Activated gamma-delta T cell (primary cell): ENCODE measurements around the gene PPP2R2C.

Experiments used
- DNase-seq: peaks from one replicate; lab custom pipeline; 2025; lab: John Stamatoyannopoulos, UW

Gene PPP2R2C

GRCh38 chr4:6469144-6469543 is 3.3 kb downstream of the PPP2R2C start:
- no peak for DNase-seq

- no peak for DNase-seq
Observed at GRCh38 chr4:6468376-6468775, 4.0 kb downstream of the PPP2R2C start.

- DNase-seq: no peak
Observed at GRCh38 chr4:6467600-6467999, 4.8 kb downstream of the PPP2R2C start.

GRCh38 chr4:6466756-6467381 is 5.5 kb downstream of the PPP2R2C start:
- no peak for DNase-seq

GRCh38 chr4:6465955-6466354 is 6.5 kb downstream of the PPP2R2C start:
- DNase-seq: no peak

- no peak for DNase-seq
Observed at GRCh38 chr4:6464842-6465588, 7.4 kb downstream of the PPP2R2C start.

- no peak for DNase-seq
Observed at GRCh38 chr4:6463311-6464289, 8.8 kb downstream of the PPP2R2C start.

- DNase-seq: no peak
Observed at GRCh38 chr4:6461301-6462165, 10.9 kb downstream of the PPP2R2C start.

- no peak for DNase-seq
Observed at GRCh38 chr4:6460876-6461275, 11.5 kb downstream of the PPP2R2C start.

GRCh38 chr4:6458528-6458927 is 13.9 kb downstream of the PPP2R2C start:
- no peak for DNase-seq

- DNase-seq: no peak
Observed at GRCh38 chr4:6456450-6456849, 16.0 kb downstream of the PPP2R2C start.

GRCh38 chr4:6454112-6454910 is 18.1 kb downstream of the PPP2R2C start:
- no peak for DNase-seq

GRCh38 chr4:6453688-6453990 is 18.8 kb downstream of the PPP2R2C start:
- DNase-seq: no peak

- DNase-seq: no peak
Observed at GRCh38 chr4:6452897-6453687, 19.3 kb downstream of the PPP2R2C start.

GRCh38 chr4:6452116-6452896 is 20.1 kb downstream of the PPP2R2C start:
- DNase-seq: no peak

- no peak for DNase-seq
Observed at GRCh38 chr4:6451309-6451708, 21.1 kb downstream of the PPP2R2C start.

- DNase-seq: no peak
Observed at GRCh38 chr4:6450709-6451108, 21.7 kb downstream of the PPP2R2C start.

- no peak for DNase-seq
Observed at GRCh38 chr4:6449746-6450369, 22.6 kb downstream of the PPP2R2C start.

GRCh38 chr4:6449335-6449734 is 23.1 kb downstream of the PPP2R2C start:
- no peak for DNase-seq
